HG02852 (cell line): ENCODE data around the gene STKLD1.
"Not testable (repeated sequence)": the region's sequence is repeated elsewhere in the genome, so short reads cannot be mapped to it uniquely, and the experiment has no call there.

Source experiments
- ATAC-seq: cut with Tn5 transposase; IDR thresholded peaks from one replicate; pipeline ENCODE4 v1.9.1; 2021; ENCODE audit warnings: mild to moderate bottlenecking, moderate library complexity; ENCODE audit not compliant: unreplicated experiment

The STKLD1 gene

GRCh38 chr9:133360400-133361393 is 15.5 kb upstream of the STKLD1 start:
- ATAC-seq = no peak

GRCh38 chr9:133361507-133362092 is 14.6 kb upstream of the STKLD1 start:
- ATAC-seq = no peak

- ATAC-seq = no peak
Measured at GRCh38 chr9:133362359-133363044, 13.7 kb upstream of the STKLD1 start.

- no peak for ATAC-seq
Measured at GRCh38 chr9:133366435-133366834, 9.7 kb upstream of the STKLD1 start.

- ATAC-seq = no peak
Measured at GRCh38 chr9:133367221-133367620, 8.9 kb upstream of the STKLD1 start.

- no peak for ATAC-seq
Measured at GRCh38 chr9:133367778-133368177, 8.4 kb upstream of the STKLD1 start.

GRCh38 chr9:133368249-133368881 is 7.8 kb upstream of the STKLD1 start:
- no peak for ATAC-seq

GRCh38 chr9:133369422-133369821 is 6.7 kb upstream of the STKLD1 start:
- no peak for ATAC-seq

- ATAC-seq = no peak
Measured at GRCh38 chr9:133369933-133370332, 6.2 kb upstream of the STKLD1 start.

GRCh38 chr9:133370685-133371084 is 5.5 kb upstream of the STKLD1 start:
- ATAC-seq = no peak

GRCh38 chr9:133371261-133371711 is 4.9 kb upstream of the STKLD1 start:
- ATAC-seq = no peak

- ATAC-seq = no peak
Measured at GRCh38 chr9:133372144-133372543, 4.0 kb upstream of the STKLD1 start.

GRCh38 chr9:133374612-133375115 is 1.5 kb upstream of the STKLD1 start:
- ATAC-seq = no peak

- peak; percentile 24 for ATAC-seq
Measured at GRCh38 chr9:133375116-133375723, 946 bp upstream of the STKLD1 start.

- not testable (repeated sequence) for ATAC-seq
Measured at GRCh38 chr9:133377280-133377679, 1.1 kb downstream of the STKLD1 start.

GRCh38 chr9:133377721-133378216 is 1.6 kb downstream of the STKLD1 start:
- ATAC-seq = no peak

GRCh38 chr9:133378408-133378962 is 2.3 kb downstream of the STKLD1 start:
- ATAC-seq = no peak

GRCh38 chr9:133379153-133380086 is 3.3 kb downstream of the STKLD1 start:
- ATAC-seq = no peak

- no peak for ATAC-seq
Measured at GRCh38 chr9:133380734-133381133, 4.6 kb downstream of the STKLD1 start.
